GM19468 (cell line): ENCODE measurements around the gene CD69.

Experiments
- ATAC-seq: cut with Tn5 transposase; IDR thresholded peaks from one replicate; pipeline ENCODE4 v1.9.1; 2021; ENCODE audit warnings: mild to moderate bottlenecking, moderate library complexity, moderate number of reproducible peaks; ENCODE audit not compliant: unreplicated experiment; ENCODE audit errors: extremely low read depth

Gene CD69

GRCh38 chr12:9760699-9761418, at the start of gene CD69:
CD69 (minus strand) TSS chr12:9760901; CDS start chr12:9760820, 81 bp downstream.
- peak; percentile 13 for ATAC-seq

- ATAC-seq, result no peak
Observed at GRCh38 chr12:9809866-9810265, 49.2 kb upstream of the CD69 start.

- ATAC-seq, result no peak
Observed at GRCh38 chr12:9809338-9809737, 48.6 kb upstream of the CD69 start.

- no peak for ATAC-seq
Observed at GRCh38 chr12:9808504-9808903, 47.8 kb upstream of the CD69 start.

- ATAC-seq, result no peak
Observed at GRCh38 chr12:9806714-9807113, 46.0 kb upstream of the CD69 start.

- no peak for ATAC-seq
Observed at GRCh38 chr12:9805883-9806282, 45.2 kb upstream of the CD69 start.

GRCh38 chr12:9799961-9800360, 39.3 kb upstream of the CD69 start:
- ATAC-seq, result no peak

GRCh38 chr12:9797722-9798619, 37.3 kb upstream of the CD69 start:
- peak; percentile 58 for ATAC-seq

GRCh38 chr12:9796971-9797370, 36.3 kb upstream of the CD69 start:
- ATAC-seq, result no peak

GRCh38 chr12:9796346-9796745, 35.6 kb upstream of the CD69 start:
- ATAC-seq, result no peak

GRCh38 chr12:9795945-9796344, 35.2 kb upstream of the CD69 start:
- no peak for ATAC-seq

GRCh38 chr12:9794484-9795093, 33.9 kb upstream of the CD69 start:
- ATAC-seq, result no peak

GRCh38 chr12:9793779-9794395, 33.2 kb upstream of the CD69 start:
- no peak for ATAC-seq

GRCh38 chr12:9792961-9793617, 32.4 kb upstream of the CD69 start:
- no peak for ATAC-seq

- no peak for ATAC-seq
Observed at GRCh38 chr12:9792185-9792900, 31.6 kb upstream of the CD69 start.

GRCh38 chr12:9786726-9787717, 26.3 kb upstream of the CD69 start:
- no peak for ATAC-seq

- no peak for ATAC-seq
Observed at GRCh38 chr12:9784816-9785215, 24.1 kb upstream of the CD69 start.

- no peak for ATAC-seq
Observed at GRCh38 chr12:9784326-9784725, 23.6 kb upstream of the CD69 start.
